ENCODE data around the gene USP6NL. TPM values are rescaled to one million over a fixed set of nuclear protein-coding genes. Genes with fewer than 3 reads are reported as not detected.

Gene USP6NL
- total and polyA plus RNA-seq, 2 of the 13 experiments (the other 11 are each of a cell fraction or from before 2014, with no cell fraction given): 10.5 to 22.9 TPM

- ChIA-PET CTCF (ENCODE audit: low intra/inter-chr PET ratio, low total read pairs) (no interaction called here), POLR2A (no interaction called here)
- TF ChIP-seq ZMYM4 (CRISPR knock-in tag; IDR thresholded peaks at IDR 0.05): no peak
- TF ChIP-seq ZNF703 (CRISPR knock-in tag; IDR thresholded peaks at IDR 0.05; ENCODE audit: borderline replicate concordance): no peak
- TF ChIP-seq STAT6 (CRISPR knock-in tag; IDR thresholded peaks at IDR 0.05; ENCODE audit: borderline replicate concordance): no peak
- 0 out of 2 replicates have a peak, but pooled peaks have one; percentile 36 for TF ChIP-seq ZNF646 (CRISPR knock-in tag; IDR thresholded peaks at IDR 0.05)
- no peak for TF ChIP-seq ZNF451 (CRISPR knock-in tag; IDR thresholded peaks at IDR 0.05)
- no peak for ATAC-seq
- intact Hi-C loops (cut with micrococcal nuclease; ENCODE audit: unreplicated experiment) (loop anchor here (5.0 kb wide), 1 partner anchor 270 kb away; no protein-coding TSS in a partner anchor), in situ Hi-C loops (cut with HindIII; ENCODE audit: extremely low pct_ligation_motif_present, low pct_unique_long_range_greater_than_20kb) (no loop called here)
- no peaks in the 10 kb centered on the region for H3K9me3 ChIP-seq (ENCODE audit: low read length)
- H3K4me2 ChIP-seq (ENCODE audit: low read depth, low read length): no peak overlapping the region
- H3K79me2 ChIP-seq (ENCODE audit: insufficient read depth, low read length): peaks cover 53% of the 10 kb centered on the region
- BruUV-seq (replicated peaks): no TSS peak
- no peaks in the 10 kb centered on the region for H4K20me1 ChIP-seq (ENCODE audit: insufficient read depth, low read length)
- no peak overlapping the region for H3K4me3 ChIP-seq (replicated peaks in 1 of 3; ENCODE audit: insufficient read depth in 1 of 3, low read depth in 2 of 3, low read length in 3 of 3)
- no peak overlapping the region for H3K27ac ChIP-seq (ENCODE audit: extremely low read length, insufficient read depth, low read length)
- H3K27me3 ChIP-seq (ENCODE audit: control insufficient read depth in 1 of 2, insufficient read depth in 2 of 2, low read length in 2 of 2): no peaks in the 10 kb centered on the region
- H3K4me1 ChIP-seq (ENCODE audit: insufficient read depth, low read length): peaks cover 52% of the 10 kb centered on the region
- WGBS (ENCODE audit: low lambda C conversion rate): 58% methylated on average over 4 of the region's 4 CpGs
- H3K36me3 ChIP-seq (replicated peaks in 1 of 2; ENCODE audit: control insufficient read depth in 1 of 2, insufficient read depth in 2 of 2, low read length in 2 of 2): peaks cover 0 to 9% of the 10 kb centered on the region in 2 experiments; a peak in 2 of 5 replicates
- FAIRE-seq: no peak
- no peak overlapping the region for H2AFZ ChIP-seq (ENCODE audit: low read length)
- H3K9ac ChIP-seq (ENCODE audit: insufficient read depth, low read depth, low read length): no peak overlapping the region
- DNase-seq (ENCODE audit: low spot score): no peak
Observed at GRCh38 chr10:11527691-11528255, 83.7 kb downstream of the USP6NL start.

All from HepG2 (cell line).